OCI-LY7 (cell line): ENCODE results near the gene SLC12A8.

Experiments
- EZH2phosphoT487 ChIP-seq: fragments of 200-600 bp; sonication (generic); IDR thresholded peaks from 2 replicates; pipeline ENCODE4 v1.6.1; 2018; ENCODE audit warnings: low read depth, borderline replicate concordance, mild to moderate bottlenecking, mixed run types, antibody characterized with exemption, low read length, moderate library complexity, mixed read lengths
- TF ChIP-seq, protein P1 (sequence below): fragments of 200-600 bp; sonication (generic); conservative IDR thresholded peaks from 2 replicates; pipeline ENCODE4 v1.5.1; 2014; ENCODE audit warnings: mild to moderate bottlenecking, antibody characterized with exemption, low read length, moderate library complexity, mixed read lengths

DNA sequence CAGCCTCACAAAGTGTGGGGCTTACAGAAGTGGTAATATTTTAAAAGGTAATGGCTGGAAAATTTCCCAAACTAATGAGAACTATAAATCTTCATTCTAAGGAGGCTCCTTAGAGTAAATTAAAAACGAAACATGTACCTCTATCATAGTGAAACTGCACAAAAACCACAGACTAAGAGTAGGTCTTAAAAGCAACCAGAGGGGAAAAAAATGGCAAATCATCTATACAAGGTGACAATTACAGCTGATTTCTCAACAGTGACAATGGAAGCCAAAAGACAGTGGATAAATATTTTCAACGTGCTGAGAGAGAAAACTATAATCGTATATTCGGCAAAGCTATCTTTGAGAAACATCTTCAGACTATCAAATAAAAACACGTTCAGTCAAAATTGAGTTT lies 177.3 kb downstream of the SLC12A8 start:
- TF ChIP-seq, protein P1, sequence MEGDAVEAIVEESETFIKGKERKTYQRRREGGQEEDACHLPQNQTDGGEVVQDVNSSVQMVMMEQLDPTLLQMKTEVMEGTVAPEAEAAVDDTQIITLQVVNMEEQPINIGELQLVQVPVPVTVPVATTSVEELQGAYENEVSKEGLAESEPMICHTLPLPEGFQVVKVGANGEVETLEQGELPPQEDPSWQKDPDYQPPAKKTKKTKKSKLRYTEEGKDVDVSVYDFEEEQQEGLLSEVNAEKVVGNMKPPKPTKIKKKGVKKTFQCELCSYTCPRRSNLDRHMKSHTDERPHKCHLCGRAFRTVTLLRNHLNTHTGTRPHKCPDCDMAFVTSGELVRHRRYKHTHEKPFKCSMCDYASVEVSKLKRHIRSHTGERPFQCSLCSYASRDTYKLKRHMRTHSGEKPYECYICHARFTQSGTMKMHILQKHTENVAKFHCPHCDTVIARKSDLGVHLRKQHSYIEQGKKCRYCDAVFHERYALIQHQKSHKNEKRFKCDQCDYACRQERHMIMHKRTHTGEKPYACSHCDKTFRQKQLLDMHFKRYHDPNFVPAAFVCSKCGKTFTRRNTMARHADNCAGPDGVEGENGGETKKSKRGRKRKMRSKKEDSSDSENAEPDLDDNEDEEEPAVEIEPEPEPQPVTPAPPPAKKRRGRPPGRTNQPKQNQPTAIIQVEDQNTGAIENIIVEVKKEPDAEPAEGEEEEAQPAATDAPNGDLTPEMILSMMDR = no peak
- no peak for TF ChIP-seq EZH2phosphoT487
